Islet of Langerhans (tissue), 1 donor: ENCODE results near the gene GVQW3.
A peak's percentile ranks its signal among the peaks of the same experiment; 100 is the strongest.

Experiments used
- FAIRE-seq: peaks from one replicate; lab custom pipeline; 2011; peaks lifted over from hg19 to GRCh38; lab: Jason Lieb, UNC

GVQW3 gene

GRCh38 chr11:76380977-76381719 lies at the start of gene GVQW3, which contains the start of gene THAP12:
GVQW3 (plus strand) TSS chr11:76381323; CDS start chr11:76381829, 506 bp downstream.
THAP12 (minus strand) TSS chr11:76381132; CDS start chr11:76380836, 296 bp downstream.
- no peak for FAIRE-seq

- no peak for FAIRE-seq
Measured at GRCh38 chr11:76334826-76335389, 46.2 kb upstream of the GVQW3 start.

DNA sequence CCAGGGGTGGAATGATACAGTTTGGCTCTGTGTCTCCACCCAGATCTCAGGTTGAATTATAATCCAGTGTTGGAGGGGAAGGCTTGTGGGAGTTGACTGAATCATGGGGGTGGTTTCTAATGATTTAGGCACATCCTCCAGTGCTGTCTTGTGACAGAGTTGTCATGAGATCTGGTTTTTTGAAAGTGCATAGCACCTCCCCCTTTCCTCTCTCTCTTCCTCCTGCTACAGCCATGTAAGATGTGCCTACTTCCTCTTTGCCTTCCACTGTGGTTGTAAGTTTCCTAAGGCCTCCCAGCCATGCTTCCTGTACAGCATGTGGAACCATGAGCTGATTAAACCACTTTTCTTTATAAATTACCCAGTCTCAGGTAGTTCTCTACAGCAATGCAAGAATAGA lies 45.3 kb upstream of the GVQW3 start:
- no peak for FAIRE-seq

- FAIRE-seq, result no peak
Measured at GRCh38 chr11:76336597-76336996, 44.5 kb upstream of the GVQW3 start.

- no peak for FAIRE-seq
Measured at GRCh38 chr11:76337469-76337868, 43.7 kb upstream of the GVQW3 start.

- FAIRE-seq, result no peak
Measured at GRCh38 chr11:76337923-76338322, 43.2 kb upstream of the GVQW3 start.

DNA sequence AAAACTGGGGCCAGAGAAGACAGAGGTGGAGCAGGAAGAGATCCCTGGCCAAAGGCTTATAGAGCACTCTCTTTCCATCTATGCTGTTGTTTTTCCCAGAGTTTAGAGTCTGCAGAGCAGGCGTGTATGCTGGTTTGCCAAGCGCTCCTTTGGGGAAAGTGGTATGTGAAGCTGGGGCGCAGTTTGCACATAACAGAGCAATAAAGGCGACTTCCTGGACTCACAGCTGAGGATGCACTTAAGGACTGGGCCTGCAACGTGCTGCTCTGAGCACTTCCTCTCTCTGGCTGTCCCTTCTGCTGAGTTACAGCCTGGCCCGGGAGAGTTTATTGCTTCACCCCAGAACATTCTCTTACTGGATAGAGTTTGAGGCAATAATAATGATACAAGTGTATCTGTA lies 41.9 kb upstream of the GVQW3 start:
- no peak for FAIRE-seq

DNA sequence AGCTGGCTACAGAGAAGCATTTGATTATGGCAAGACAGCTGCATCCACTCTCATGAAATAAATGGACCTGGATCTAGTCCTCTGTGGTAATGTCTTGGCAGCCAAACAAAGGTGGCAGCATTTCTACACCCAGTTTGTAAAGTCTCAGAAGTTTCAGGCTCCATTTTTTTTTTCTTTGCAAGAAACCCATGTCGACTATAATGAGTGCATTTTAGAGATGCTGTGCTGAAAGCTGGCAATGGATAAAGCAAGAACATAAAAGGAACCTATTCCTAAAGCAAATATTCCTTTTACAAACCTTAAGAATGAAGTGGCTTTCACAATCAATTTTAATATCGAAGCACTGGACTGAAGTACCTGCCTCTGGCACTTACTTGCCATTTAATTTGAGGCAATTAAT lies 33.7 kb upstream of the GVQW3 start:
- FAIRE-seq, result no peak

DNA sequence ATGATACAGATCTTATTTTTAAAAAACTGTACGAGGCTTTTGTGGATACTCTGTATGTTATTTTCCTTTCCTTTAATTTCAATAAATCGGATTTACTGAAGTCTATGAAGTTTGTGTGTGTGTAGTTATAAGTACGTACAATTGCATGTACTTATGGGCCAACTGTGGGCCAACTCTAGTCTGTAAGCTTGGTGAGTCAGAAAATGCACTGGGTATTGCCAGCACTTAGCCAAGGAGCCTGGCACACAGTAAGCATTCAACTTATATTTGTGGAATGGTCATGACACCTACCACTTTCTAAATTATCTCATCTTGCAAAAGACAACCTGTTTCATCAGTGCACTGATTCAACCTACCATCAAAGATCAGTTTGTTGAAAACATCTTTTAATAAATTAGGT lies 32.8 kb upstream of the GVQW3 start:
- no peak for FAIRE-seq

DNA sequence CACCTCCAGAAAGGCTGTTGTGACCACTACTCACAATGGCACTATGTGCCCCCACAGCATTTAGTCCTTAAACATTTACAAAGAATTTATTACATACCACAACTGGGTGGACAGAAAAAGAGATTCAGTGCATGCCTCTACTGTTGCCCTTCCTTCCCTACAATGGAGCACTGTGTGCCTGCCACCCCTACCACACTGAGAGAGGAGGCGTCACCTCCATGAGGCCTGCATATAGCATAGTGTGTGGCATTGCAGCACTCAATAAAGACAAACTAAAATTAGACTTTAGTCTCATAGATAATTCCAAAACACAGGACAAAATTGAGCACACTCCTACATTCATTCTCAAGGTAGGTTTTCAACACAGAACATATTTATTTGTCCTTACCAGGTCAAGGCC lies 26.0 kb upstream of the GVQW3 start:
- no peak for FAIRE-seq

DNA sequence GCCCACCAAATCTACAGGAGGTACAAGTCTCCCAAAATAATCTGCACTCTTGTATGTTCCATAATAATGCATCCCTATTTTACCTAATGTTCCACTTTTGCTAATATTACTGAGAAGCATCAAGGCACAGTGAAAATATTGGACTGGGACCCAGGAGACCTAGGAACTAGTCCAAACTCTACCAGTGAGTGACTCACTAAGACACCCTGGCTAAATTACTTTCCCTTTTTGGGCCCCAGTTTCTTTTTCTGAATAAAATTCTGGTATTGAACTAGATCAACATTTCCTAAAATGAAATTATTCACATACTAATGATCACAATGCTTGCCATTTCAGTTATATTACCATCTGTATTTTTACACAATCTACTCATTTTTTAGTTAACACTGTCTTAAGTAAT lies 19.7 kb upstream of the GVQW3 start:
- no peak for FAIRE-seq

DNA sequence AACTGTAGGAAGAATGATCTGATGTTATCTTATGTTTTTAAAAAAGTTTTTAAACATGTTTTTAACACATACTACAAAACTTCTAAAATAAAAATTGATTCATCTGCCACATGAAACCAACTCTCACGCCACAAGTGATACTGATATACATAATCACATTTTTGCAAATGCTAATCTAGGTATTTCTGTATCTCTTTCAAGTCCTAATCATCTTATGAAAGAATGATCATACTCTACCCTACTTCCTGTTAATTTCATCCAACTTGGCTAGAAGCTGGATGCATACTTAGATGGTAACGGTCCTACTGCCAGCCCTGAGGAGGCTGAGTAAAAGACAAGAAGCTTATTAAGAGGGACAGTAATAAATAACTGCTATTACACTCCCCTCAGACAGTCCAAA lies 19.3 kb upstream of the GVQW3 start:
- no peak for FAIRE-seq

GRCh38 chr11:76362716-76363115 lies 18.4 kb upstream of the GVQW3 start:
- FAIRE-seq, result peak; percentile 87

DNA sequence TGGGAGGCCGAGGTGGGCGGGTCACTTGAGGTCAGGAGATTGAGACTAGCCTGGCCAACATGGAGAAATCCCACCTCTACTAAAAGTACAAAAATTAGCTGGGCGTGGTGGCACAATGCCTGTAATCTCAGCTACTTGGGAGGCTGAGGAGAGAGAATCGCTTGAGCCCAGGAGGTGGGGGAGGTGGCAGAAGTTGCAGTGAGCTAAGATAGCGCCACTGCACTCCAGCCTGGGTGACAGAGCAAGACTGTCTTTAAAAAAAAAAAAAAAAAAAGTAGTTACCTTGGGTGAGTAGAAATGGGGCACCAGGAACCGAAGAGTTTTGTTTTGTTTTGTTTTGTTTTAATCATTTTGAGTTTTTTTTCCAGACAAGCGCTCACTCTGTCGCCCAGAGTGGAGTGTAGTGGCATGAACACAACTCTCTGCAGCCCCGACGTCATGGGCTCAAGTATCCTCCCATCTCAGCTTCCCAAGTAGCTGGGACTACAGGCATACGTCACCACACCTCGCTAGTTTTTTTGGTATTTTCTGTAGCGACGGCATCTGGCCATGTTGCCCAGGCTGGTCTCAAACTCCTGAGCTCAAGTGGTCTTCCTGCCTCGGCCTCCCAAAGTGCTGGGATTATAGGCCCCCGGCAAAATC lies 16.0 kb upstream of the GVQW3 start:
- FAIRE-seq, result no peak

DNA sequence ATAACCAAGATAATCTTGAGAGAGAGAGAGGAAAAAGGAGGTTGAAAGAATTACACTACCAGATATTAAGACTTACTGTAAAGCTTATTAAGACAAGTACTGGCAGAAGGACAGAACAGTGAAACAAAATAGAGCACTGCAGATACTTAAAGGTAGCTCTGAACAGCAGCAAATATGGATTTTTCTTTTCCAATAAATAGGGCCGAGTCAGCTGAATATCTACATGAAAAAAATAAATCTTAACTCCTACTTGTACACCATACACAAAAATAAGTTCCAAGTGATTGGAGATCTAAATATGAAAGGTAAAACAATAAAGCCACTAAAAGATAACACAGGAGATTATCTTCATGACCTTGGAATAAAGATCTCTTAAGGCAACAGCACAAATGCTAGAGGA lies 12.6 kb upstream of the GVQW3 start:
- no peak for FAIRE-seq

GRCh38 chr11:76369406-76369805 lies 11.7 kb upstream of the GVQW3 start:
- no peak for FAIRE-seq

- no peak for FAIRE-seq
Measured at GRCh38 chr11:76371170-76371569, 10.0 kb upstream of the GVQW3 start.

GRCh38 chr11:76376746-76377558 lies 4.2 kb upstream of the GVQW3 start:
- no peak for FAIRE-seq

DNA sequence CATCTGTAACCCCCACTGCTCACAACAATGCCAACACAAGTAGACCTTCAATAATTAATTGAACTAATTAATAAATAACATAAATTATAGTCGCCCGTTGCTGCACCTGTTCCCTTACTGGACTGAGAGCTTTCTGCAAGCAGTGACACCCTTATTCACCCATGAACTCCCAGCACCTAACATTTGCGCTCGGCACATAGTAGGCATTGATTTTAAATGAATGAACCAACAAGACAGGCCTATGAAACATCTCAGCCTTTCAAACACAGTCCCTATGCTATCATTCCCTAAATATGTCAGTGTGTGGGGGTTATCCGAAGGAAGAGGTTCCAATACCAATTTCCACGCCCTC lies 1.3 kb upstream of the GVQW3 start:
- FAIRE-seq, result no peak

DNA sequence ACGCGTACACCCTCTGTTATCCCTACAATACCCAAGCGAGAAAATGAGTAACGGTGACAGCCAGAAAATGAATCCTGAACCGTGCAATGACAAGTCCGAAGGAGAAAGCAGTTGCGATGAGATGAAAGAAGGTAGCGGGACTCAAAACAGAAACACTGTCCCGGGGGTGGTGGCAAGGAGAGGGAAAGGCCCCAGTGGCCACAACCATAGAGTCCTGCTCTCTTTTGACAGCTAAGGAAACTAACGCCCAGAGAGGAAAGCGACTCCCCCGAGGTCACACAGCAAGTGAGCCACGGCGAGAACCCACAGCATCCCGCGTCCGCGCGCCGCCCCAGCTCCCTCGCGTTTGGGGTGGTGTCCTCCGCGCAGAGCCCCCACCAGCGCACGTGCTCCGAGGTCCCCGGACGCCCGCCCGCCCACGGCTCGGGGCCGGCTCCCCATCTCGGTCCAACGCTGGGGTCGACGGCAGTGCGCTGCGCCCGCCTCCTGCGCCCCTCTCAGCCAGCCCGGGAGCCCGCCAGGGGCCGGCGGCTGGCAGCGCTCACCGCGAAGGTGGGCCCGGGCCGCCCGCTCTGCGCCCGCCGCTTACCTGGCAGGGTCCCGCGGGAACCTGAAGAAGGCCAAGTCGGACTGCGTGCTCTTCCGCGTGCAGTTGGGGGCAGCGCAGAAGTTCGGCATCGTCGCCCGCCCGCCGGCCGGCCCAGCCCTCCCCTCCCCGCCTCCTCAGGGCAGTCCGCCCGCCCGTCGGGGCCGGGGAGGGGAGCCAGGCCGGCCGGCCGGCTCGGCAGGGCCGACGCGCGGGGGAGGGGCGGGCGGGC lies 755 bp upstream of the GVQW3 start:
- no peak for FAIRE-seq

- no peak for FAIRE-seq
Measured at GRCh38 chr11:76382209-76382608, 1.1 kb downstream of the GVQW3 start.

GRCh38 chr11:76385903-76386302 lies 4.8 kb downstream of the GVQW3 start:
- no peak for FAIRE-seq
